H9 (cell line): ENCODE measurements around the gene RAB30. TPM values are rescaled to one million over a fixed set of nuclear protein-coding genes. Genes with fewer than 3 reads are reported as not detected.
A peak's percentile ranks its signal among the peaks of the same experiment; 100 is the strongest.

Source experiments
- DNase-seq: peaks from one replicate; pipeline ENCODE4 v3.0.0-alpha.2; 2017
- H2AFZ ChIP-seq: one replicate; pipeline ENCODE4 v1.6.1; 2013; ENCODE audit warnings: mild to moderate bottlenecking, low read length, control low read depth, moderate library complexity
- H2AK5ac ChIP-seq: 2 replicates; pipeline ENCODE4 v1.6.1; 2013; ENCODE audit warnings: low read length, control low read depth, mixed read lengths; ENCODE audit not compliant: insufficient read length
- H2BK120ac ChIP-seq: one replicate; pipeline ENCODE4 v1.6.1; 2013; ENCODE audit warnings: low read depth, mild to moderate bottlenecking, low read length, control low read depth, inconsistent platforms; ENCODE audit not compliant: poor library complexity, severe bottlenecking
- H2BK12ac ChIP-seq: 2 replicates; pipeline ENCODE4 v1.6.1; 2013; ENCODE audit warnings: low read length, control low read depth, mixed read lengths, low read depth; ENCODE audit not compliant: insufficient read length
- H2BK15ac ChIP-seq: 2 replicates; pipeline ENCODE4 v1.6.1; 2013; ENCODE audit warnings: low read depth, low read length, control low read depth
- H2BK20ac ChIP-seq: one replicate; pipeline ENCODE4 v1.6.1; 2013; ENCODE audit warnings: low read depth, mild to moderate bottlenecking, low read length, control low read depth, inconsistent platforms; ENCODE audit not compliant: poor library complexity, severe bottlenecking
- H2BK5ac ChIP-seq: 2 replicates; pipeline ENCODE4 v1.6.1; 2013; ENCODE audit warnings: low read length, control low read depth, mixed read lengths; ENCODE audit not compliant: insufficient read length
- H3K14ac ChIP-seq: 2 replicates; pipeline ENCODE4 v1.6.1; 2013; ENCODE audit warnings: low read length, control low read depth; ENCODE audit not compliant: insufficient read depth
- H3K18ac ChIP-seq: 2 replicates; pipeline ENCODE4 v1.6.1; 2013; ENCODE audit warnings: low read depth, mild to moderate bottlenecking, mixed read lengths, low read length, control low read depth; ENCODE audit not compliant: insufficient read length
- H3K23ac ChIP-seq: 2 replicates; pipeline ENCODE4 v1.6.1; 2013; ENCODE audit warnings: low read length, control low read depth, mixed read lengths, low read depth; ENCODE audit not compliant: insufficient read length
- H3K23me2 ChIP-seq: 2 replicates; pipeline ENCODE4 v1.6.1; 2013; ENCODE audit warnings: low read depth, mild to moderate bottlenecking, mixed read lengths, low read length, control low read depth; ENCODE audit not compliant: insufficient read length, poor library complexity, severe bottlenecking
- H3K27ac ChIP-seq: 2 replicates; pipeline ENCODE4 v1.5.1; 2013; ENCODE audit warnings: low read length, control low read depth, mixed read lengths, low read depth; ENCODE audit not compliant: insufficient read length
- H3K27me3 ChIP-seq: 2 replicates; pipeline ENCODE4 v1.6.1; 2013; ENCODE audit warnings: low read length, control low read depth, inconsistent platforms; ENCODE audit not compliant: insufficient read depth
- H3K4ac ChIP-seq: 2 replicates; pipeline ENCODE4 v1.6.1; 2013; ENCODE audit warnings: low read depth, mild to moderate bottlenecking, control low read depth, inconsistent platforms, low read length, moderate library complexity
- H3K4me1 ChIP-seq: 2 replicates; pipeline ENCODE4 v1.6.1; 2013; ENCODE audit warnings: low read length, control low read depth, inconsistent platforms; ENCODE audit not compliant: insufficient read depth
- H3K4me2 ChIP-seq: 2 replicates; pipeline ENCODE4 v1.6.1; 2013; ENCODE audit warnings: low read length, control low read depth, mixed read lengths; ENCODE audit not compliant: insufficient read length, insufficient read depth
- H3K56ac ChIP-seq: 2 replicates; pipeline ENCODE4 v1.6.1; 2013; ENCODE audit warnings: low read depth, mild to moderate bottlenecking, mixed read lengths, low read length, control low read depth; ENCODE audit not compliant: insufficient read length
- H3K79me1 ChIP-seq: 2 replicates; pipeline ENCODE4 v1.6.1; 2013; ENCODE audit warnings: low read depth, mild to moderate bottlenecking, moderate library complexity, low read length, control low read depth, inconsistent platforms; ENCODE audit not compliant: insufficient read depth, poor library complexity, severe bottlenecking
- H3K79me2 ChIP-seq: 2 replicates; pipeline ENCODE4 v1.6.1; 2013; ENCODE audit warnings: low read length, control low read depth, inconsistent platforms; ENCODE audit not compliant: insufficient read depth
- H3K9ac ChIP-seq: 2 replicates; pipeline ENCODE4 v1.6.1; 2013; ENCODE audit warnings: low read length, control low read depth, mixed read lengths; ENCODE audit not compliant: insufficient read length; ENCODE audit errors: extremely low read depth
- H3K9me3 ChIP-seq: one replicate; pipeline ENCODE4 v1.6.1; 2013; ENCODE audit warnings: low read depth, low read length, inconsistent platforms; ENCODE audit not compliant: control insufficient read depth
- H3T11ph ChIP-seq: one replicate; pipeline ENCODE4 v1.6.1; 2013; ENCODE audit warnings: mild to moderate bottlenecking, low read length, control low read depth, inconsistent platforms
- H4K20me1 ChIP-seq: one replicate; pipeline ENCODE4 v1.6.1; 2013; ENCODE audit not compliant: control insufficient read depth, insufficient read length, insufficient read depth
- H4K5ac ChIP-seq: 2 replicates; pipeline ENCODE4 v1.6.1; 2013; ENCODE audit warnings: low read depth, mild to moderate bottlenecking, mixed read lengths, low read length, control low read depth; ENCODE audit not compliant: insufficient read length
- H4K8ac ChIP-seq: replicated peaks from 2 replicates; pipeline ENCODE4 v1.6.1; 2013; ENCODE audit warnings: low read length, control low read depth, mixed read lengths, low read depth; ENCODE audit not compliant: insufficient read length
- H4K91ac ChIP-seq: 2 replicates; pipeline ENCODE4 v1.6.1; 2013; ENCODE audit warnings: low read depth, mild to moderate bottlenecking, moderate library complexity, mixed read lengths, low read length, control low read depth; ENCODE audit not compliant: insufficient read length
- H3K27ac Mint-ChIP-seq, 3 experiments: 2 replicates in 2 of 3; 3 replicates in 1 of 3; pipeline ENCODE4 v1.8.0; 2020 to 2021; ENCODE audit warnings: mixed read lengths in 3 of 3, mild to moderate bottlenecking in 1 of 3, moderate library complexity in 1 of 3
- H3K27me3 Mint-ChIP-seq: 2 replicates; pipeline ENCODE4 v1.8.0; 2021; ENCODE audit warnings: low read depth, mild to moderate bottlenecking, moderate library complexity, mixed read lengths
- H3K36me3 Mint-ChIP-seq, 3 experiments: 2 replicates in 2 of 3; 3 replicates in 1 of 3; pipeline ENCODE4 v1.8.0; 2020 to 2021; ENCODE audit warnings: low read depth in 3 of 3, mixed read lengths in 3 of 3; ENCODE audit not compliant: insufficient read depth in 1 of 3
- H3K4me1 Mint-ChIP-seq, 2 experiments: 2 replicates each; pipeline ENCODE4 v1.8.0; 2020; ENCODE audit warnings: mixed read lengths in 2 of 2
- H3K4me3 Mint-ChIP-seq, 2 experiments: 2 replicates in 1 of 2; 3 replicates in 1 of 2; pipeline ENCODE4 v1.8.0; 2020 to 2021; ENCODE audit warnings: mild to moderate bottlenecking in 2 of 2, mixed read lengths in 2 of 2, moderate library complexity in 1 of 2
- H3K9me3 Mint-ChIP-seq, 2 experiments: 2 replicates in 1 of 2; 3 replicates in 1 of 2; pipeline ENCODE4 v1.8.0; 2020; ENCODE audit warnings: mild to moderate bottlenecking in 2 of 2, mixed read lengths in 2 of 2, moderate library complexity in 1 of 2
- WGBS: extraction: QIAGEN DNeasy Blood & Tissue Kit; methylation state at CpG from one replicate; pipeline ENCODE4 v1.1.7; 2013; ENCODE audit warnings: missing lambda C conversion rate, low lambda C conversion rate, mixed read lengths; ENCODE audit not compliant: insufficient read length; ENCODE audit errors: extremely low coverage; 5-methylcytosine and 5-hydroxymethylcytosine counted together
- total RNA-seq: library from RNA; stranded (reverse); gene quantifications from 2 replicates; pipeline ENCODE4 v1.2.1, GENCODE V29; 2021
- TF ChIP-seq, protein P1 (sequence below): fragments of 200-600 bp; sonication (generic); conservative IDR thresholded peaks from 3 replicates; pipeline ENCODE4 v1.8.0; 2021; ENCODE audit warnings: antibody characterized with exemption, mild to moderate bottlenecking

RAB30 gene
- total RNA-seq, 1 experiment from 2014 or later: 4.8 TPM

DNA sequence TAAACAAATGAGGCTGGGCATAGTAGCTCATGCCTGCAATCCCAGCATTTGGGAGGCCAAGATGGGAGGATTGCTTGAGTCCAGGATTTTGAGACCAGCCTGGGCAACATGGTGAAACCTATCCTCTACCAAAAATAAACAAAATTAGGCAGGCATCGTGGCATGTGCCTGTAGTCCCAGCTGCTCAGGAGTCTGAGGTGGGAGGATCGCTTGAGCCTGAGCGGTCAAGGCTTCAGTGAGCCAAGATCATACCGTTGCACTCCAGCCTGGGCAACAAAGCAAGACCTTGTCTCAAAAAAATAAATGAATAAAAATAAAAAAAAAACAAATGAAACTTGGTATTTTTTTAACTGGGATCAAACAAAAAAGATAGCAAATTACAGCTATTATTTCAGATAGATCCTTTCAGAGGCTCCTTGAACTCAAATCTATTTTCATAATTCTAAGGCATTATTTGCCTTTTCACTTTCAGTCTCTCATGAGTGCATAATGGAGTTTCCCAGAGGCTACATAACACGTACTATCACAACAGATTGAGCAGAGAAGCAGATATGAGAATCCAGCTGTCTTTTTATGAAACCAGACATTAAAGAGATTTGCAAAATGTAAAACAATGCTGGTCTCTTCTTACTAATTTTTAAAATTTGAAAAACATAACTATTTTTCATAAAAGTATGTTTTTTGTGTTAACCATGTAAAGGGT is 147.0 kb downstream of the RAB30 start:
- H2BK5ac ChIP-seq: no peak overlapping the region
- no peak overlapping the region for H3K4me2 ChIP-seq
- no peak overlapping the region for H3K18ac ChIP-seq
- H3K56ac ChIP-seq: no peak overlapping the region
- H2BK120ac ChIP-seq: no peak overlapping the region
- H3K23me2 ChIP-seq: no peaks in the 10 kb centered on the region
- H4K20me1 ChIP-seq: no peaks in the 10 kb centered on the region
- no peak overlapping the region for H2BK20ac ChIP-seq
- H3K4ac ChIP-seq: no peak overlapping the region
- H2AK5ac ChIP-seq: no peak overlapping the region
- no peak overlapping the region for H3K9ac ChIP-seq
- Mint-ChIP-seq H3K36me3 (peaks cover 2 to 26% (median 24%) of the 10 kb centered on the region in 3 experiments; a peak in 5 of 7 replicates), H3K4me3 (no peak overlapping the region), H3K9me3 (no peaks in the 10 kb centered on the region), H3K27me3 (no peaks in the 10 kb centered on the region), H3K27ac (peak overlapping the region in 1 of 3 experiments; percentile 77; a peak in 1 of 7 replicates), H3K4me1 (no peaks in the 10 kb centered on the region)
- no peaks in the 10 kb centered on the region for H3K27me3 ChIP-seq
- no peak overlapping the region for H2BK12ac ChIP-seq
- no peak overlapping the region for H4K5ac ChIP-seq
- no peak overlapping the region for H4K91ac ChIP-seq
- DNase-seq: no peak
- H3K79me1 ChIP-seq: no peaks in the 10 kb centered on the region
- TF ChIP-seq, protein P1, sequence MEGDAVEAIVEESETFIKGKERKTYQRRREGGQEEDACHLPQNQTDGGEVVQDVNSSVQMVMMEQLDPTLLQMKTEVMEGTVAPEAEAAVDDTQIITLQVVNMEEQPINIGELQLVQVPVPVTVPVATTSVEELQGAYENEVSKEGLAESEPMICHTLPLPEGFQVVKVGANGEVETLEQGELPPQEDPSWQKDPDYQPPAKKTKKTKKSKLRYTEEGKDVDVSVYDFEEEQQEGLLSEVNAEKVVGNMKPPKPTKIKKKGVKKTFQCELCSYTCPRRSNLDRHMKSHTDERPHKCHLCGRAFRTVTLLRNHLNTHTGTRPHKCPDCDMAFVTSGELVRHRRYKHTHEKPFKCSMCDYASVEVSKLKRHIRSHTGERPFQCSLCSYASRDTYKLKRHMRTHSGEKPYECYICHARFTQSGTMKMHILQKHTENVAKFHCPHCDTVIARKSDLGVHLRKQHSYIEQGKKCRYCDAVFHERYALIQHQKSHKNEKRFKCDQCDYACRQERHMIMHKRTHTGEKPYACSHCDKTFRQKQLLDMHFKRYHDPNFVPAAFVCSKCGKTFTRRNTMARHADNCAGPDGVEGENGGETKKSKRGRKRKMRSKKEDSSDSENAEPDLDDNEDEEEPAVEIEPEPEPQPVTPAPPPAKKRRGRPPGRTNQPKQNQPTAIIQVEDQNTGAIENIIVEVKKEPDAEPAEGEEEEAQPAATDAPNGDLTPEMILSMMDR: no peak
- no peak overlapping the region for H3K14ac ChIP-seq
- H3K27ac ChIP-seq: no peak overlapping the region
- H3K9me3 ChIP-seq: no peaks in the 10 kb centered on the region
- no peak overlapping the region for H4K8ac ChIP-seq
- H2AFZ ChIP-seq: no peak overlapping the region
- H3T11ph ChIP-seq: no peak overlapping the region
- WGBS: no CpG with 5 or more reads among the region's 5 CpGs
- no peak overlapping the region for H3K23ac ChIP-seq
- no peaks in the 10 kb centered on the region for H3K4me1 ChIP-seq
- H3K79me2 ChIP-seq: no peaks in the 10 kb centered on the region
- H2BK15ac ChIP-seq: no peak overlapping the region

Other genes starting within 250 kb of the RAB30 start
- gene PRCP, start 171.5 kb downstream of the RAB30 start, total RNA-seq: 56.2 and 56.7 TPM in 2 replicates
- gene DDIAS, start 170.2 kb downstream of the RAB30 start, total RNA-seq: 18.6 and 22.2 TPM in 2 replicates
- gene PCF11, start 85.2 kb upstream of the RAB30 start, total RNA-seq: 47.4 and 50.9 TPM in 2 replicates
- gene ANKRD42, start 121.8 kb upstream of the RAB30 start, total RNA-seq: 4.9 and 5.1 TPM in 2 replicates
- gene CCDC90B, start 214.5 kb upstream of the RAB30 start, total RNA-seq: 35.9 and 43.3 TPM in 2 replicates